Measurements from ENCODE around the gene ITGA5.

GRCh38 chr12:54421879-54422250, 2.8 kb upstream of the ITGA5 start:
- TF ChIP-seq, protein P1, sequence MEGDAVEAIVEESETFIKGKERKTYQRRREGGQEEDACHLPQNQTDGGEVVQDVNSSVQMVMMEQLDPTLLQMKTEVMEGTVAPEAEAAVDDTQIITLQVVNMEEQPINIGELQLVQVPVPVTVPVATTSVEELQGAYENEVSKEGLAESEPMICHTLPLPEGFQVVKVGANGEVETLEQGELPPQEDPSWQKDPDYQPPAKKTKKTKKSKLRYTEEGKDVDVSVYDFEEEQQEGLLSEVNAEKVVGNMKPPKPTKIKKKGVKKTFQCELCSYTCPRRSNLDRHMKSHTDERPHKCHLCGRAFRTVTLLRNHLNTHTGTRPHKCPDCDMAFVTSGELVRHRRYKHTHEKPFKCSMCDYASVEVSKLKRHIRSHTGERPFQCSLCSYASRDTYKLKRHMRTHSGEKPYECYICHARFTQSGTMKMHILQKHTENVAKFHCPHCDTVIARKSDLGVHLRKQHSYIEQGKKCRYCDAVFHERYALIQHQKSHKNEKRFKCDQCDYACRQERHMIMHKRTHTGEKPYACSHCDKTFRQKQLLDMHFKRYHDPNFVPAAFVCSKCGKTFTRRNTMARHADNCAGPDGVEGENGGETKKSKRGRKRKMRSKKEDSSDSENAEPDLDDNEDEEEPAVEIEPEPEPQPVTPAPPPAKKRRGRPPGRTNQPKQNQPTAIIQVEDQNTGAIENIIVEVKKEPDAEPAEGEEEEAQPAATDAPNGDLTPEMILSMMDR (IDR thresholded peaks at IDR 0.05; ENCODE audit: low read depth, low read length), result no peak
- no peak for TF ChIP-seq EZH2phosphoT487 (IDR thresholded peaks at IDR 0.05; ENCODE audit: low read depth)
